GM21515 (cell line): ENCODE data around the gene PIGS.

Experiments used
- ATAC-seq: cut with Tn5 transposase; IDR thresholded peaks from one replicate; pipeline ENCODE4 v1.9.1; 2021; ENCODE audit not compliant: unreplicated experiment

PIGS gene

GRCh38 chr17:28551421-28552175 is 19.7 kb downstream of the PIGS start:
- ATAC-seq: no peak

- no peak for ATAC-seq
Observed at GRCh38 chr17:28550858-28551257, 20.5 kb downstream of the PIGS start.

- no peak for ATAC-seq
Observed at GRCh38 chr17:28549236-28550132, 21.8 kb downstream of the PIGS start.

- ATAC-seq: no peak
Observed at GRCh38 chr17:28548417-28549130, 22.8 kb downstream of the PIGS start.

GRCh38 chr17:28547623-28548416 is 23.5 kb downstream of the PIGS start:
- peak; percentile 34 for ATAC-seq

- no peak for ATAC-seq
Observed at GRCh38 chr17:28547096-28547622, 24.2 kb downstream of the PIGS start.

- ATAC-seq: no peak
Observed at GRCh38 chr17:28545787-28546415, 25.4 kb downstream of the PIGS start.

GRCh38 chr17:28545141-28545503 is 26.2 kb downstream of the PIGS start:
- no peak for ATAC-seq

GRCh38 chr17:28544402-28545140 is 26.8 kb downstream of the PIGS start:
- no peak for ATAC-seq

- ATAC-seq: no peak
Observed at GRCh38 chr17:28541439-28541838, 29.9 kb downstream of the PIGS start.

GRCh38 chr17:28540231-28540630 is 31.1 kb downstream of the PIGS start:
- ATAC-seq: no peak

GRCh38 chr17:28538296-28538895 is 32.9 kb downstream of the PIGS start:
- no peak for ATAC-seq

- ATAC-seq: no peak
Observed at GRCh38 chr17:28537219-28537610, 34.1 kb downstream of the PIGS start.

- no peak for ATAC-seq
Observed at GRCh38 chr17:28536532-28537218, 34.6 kb downstream of the PIGS start.

- ATAC-seq: no peak
Observed at GRCh38 chr17:28534740-28535375, 36.5 kb downstream of the PIGS start.

- ATAC-seq: no peak
Observed at GRCh38 chr17:28533091-28533807, 38.1 kb downstream of the PIGS start.
